Activated T-helper 1 cell treated with anti-CD3 and anti-CD28 coated beads, Interleukin-2, amount 50 U/mL, for 16 hours (primary cell): ENCODE results near the gene MN1.

Experiments used
- DNase-seq, 2 donors: peaks; one replicate each; pipeline ENCODE4 v3.0.0-alpha.2; 2020; ENCODE audit warnings: low read depth in 1 of 2, low spot score in 1 of 2

MN1 gene

DNA sequence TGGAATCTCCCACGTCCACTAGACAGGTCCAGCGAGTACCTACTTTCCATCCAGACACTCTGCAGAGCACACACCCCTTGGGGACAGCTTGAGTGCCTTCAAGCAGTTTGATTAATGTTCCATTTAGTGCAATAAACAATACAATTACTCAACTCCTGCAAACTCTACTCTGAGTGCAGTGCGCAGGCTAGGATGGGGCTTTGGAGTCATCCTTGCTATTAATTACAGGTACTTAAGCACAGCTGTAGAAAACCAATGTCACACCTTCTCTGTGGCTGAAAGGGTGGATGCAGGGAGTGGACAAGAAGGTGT is 82.6 kb downstream of the MN1 start:
- no peak for DNase-seq

DNA sequence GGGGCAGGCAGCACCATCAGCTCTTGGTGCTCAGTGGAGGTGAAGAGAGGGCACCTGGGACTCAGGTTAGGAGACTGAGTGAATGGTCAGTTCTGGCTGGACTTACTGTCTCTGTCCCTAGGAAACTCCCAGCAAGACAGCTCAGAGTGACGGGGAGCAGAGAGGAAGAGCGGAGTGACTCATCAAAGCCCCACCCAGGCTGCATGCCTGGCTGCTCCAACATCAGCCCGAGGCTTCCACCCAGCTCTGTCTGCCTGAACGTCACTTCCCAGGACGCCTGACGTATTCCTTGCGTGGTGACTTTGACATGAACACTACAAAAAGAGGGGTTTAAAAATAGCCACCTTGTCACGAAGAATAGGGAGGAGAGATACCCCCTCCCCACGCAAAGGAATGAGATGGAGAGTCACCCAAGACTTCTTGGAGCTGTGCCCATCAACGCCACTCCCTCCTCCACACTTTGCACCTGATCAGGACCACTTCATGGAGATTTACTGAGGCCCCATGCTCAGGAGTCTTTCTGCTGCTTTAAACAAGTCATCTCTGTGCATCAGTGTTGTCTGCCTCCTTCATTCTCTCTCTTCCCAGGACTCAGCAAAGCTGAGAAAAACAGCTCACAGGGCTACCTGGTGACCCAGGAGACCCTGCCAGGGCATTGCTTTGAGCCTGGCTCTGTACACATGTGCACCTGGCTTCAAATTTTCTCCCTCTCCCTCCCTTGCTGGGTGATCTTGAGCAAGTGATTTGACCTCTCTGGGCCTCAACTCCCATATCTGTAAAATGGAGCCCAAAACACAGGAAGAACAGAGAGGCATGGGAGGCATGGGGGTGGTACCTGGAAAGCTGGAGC is 83.1 kb downstream of the MN1 start:
- DNase-seq, result no peak

DNA sequence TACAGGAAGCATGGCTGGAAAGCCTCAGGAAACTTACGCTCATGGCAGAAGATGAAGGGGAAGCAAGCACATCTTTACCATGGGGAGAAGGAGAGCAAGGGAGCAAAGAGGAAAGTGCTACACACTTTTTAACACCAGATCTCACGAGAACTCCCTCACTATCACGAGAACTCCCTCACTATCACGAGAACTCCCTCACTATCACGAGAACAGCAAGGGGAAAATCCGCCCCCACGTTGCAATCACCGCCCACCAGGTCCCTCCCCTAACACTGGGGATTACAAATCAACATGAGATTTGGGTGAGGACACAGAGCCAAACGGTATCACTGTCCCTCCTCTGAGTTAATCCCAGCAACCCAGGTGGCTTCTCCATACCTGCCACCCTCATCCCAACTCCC is 84.5 kb downstream of the MN1 start:
- DNase-seq, result no peak

DNA sequence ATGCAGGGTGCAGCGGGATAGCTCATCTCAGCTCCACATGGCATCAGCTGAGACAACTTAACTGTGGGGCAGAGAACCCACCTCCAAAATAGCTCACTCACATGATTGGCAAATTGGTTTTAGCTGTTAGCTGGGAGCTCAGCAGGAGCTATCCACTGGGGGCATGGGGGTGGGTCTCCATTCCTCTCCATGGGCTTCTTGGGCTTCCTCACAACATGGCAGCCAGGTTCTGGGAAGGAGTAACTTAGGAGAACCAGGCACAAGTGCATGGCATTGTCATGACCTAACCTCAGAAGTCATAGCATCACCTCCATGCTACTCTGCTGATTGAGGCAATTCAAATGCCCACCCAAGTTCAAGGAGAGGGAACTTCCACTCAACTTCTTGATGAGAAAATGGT is 85.5 kb downstream of the MN1 start:
- DNase-seq, result no peak

DNA sequence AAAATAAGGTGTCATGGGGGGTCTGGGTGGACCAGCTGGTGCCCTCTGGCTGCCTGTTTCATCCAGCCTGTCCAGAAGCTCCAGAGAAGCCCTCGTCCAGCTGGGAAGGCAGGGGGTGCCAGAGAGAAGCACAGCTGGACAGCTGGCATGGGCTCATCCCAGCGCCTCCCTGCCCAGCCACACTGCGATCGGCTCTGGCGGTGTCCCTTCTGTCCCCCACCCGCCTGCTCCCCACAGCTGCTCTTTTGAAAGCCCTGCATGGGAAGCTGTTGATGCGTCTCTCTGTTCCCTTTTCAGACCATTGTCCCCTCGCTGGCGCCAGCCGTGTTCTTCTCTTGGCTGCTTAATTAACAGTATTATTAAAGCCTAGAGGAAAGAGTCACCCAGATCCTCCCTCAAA is 86.5 kb downstream of the MN1 start:
- DNase-seq, result no peak

DNA sequence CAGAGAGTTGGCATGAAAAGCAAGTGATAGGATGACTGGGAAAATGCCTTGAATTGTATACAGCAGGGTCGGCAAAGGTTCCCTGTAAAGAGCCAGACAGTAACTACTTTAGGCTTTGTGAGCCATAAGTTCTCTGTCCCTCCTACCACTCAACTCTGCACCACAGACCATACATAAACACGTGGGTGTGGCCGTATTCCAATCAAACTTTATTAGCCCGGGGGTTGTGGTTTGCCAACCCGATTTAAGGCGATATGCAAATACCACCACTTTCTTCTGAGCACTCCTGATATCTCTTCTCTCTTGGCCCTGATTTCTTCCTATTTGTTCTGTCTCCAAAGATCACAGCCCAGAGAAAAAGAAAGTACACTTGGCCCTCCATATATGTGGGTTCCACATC is 87.5 kb downstream of the MN1 start:
- no peak for DNase-seq

DNA sequence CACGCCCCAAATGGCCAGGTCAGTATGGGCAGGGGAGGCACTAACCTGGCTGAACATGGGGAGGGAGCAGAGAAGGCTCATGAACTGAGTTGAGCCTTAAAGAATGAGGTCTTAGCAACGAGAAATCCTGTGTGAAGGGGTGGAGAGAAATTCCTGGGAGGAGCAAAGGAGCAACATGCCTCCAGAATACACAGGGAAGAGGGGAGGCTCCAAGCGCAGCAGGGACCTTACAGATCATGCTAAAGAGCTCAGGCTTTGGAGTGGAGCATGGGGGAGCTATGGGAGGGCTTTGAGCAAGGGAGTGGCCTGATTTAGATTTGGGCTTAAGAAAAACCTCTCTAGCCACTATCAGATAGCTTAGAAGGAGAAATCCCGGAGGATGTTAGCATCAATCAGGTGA is 88.1 kb downstream of the MN1 start:
- no peak for DNase-seq

DNA sequence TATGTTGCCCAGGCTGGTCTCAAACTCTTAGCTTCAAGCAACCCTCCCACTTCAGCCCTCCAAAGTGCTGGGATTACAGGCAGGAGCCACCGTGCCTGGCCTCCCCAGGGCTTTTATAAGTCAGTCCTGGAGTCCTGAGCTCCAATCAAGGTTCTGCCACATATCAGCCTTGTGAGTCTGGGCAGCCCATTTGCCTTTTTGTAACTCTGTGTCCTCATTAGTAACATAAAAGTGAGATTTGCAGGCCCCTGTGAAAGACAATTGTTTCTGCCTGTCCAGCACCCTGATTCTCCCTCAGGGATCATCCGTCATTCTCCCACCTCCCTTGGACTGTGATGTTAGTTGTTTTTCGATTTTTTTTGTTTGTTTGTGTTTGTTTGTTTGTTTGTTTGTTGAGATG is 89.8 kb downstream of the MN1 start:
- DNase-seq, result no peak

DNA sequence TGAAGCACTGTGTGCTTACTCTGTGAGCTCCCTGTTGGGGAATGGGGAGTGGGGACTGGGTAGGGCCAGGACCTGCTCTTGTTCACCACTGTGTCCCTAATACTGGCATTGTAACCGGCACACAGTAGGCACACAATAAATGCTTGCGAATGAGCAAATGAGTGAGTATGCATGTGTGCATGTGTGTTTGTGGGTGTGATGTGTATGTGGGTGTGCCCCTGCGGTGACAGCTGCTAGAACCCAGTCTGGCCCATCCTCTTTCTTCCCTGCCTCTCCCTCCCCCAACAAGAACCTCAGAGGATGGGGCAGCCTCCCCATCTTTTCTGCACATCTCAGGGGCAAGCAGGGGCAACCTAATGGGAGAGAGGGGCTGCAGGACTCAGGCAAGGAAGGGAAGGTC is 90.5 kb downstream of the MN1 start:
- DNase-seq, result no peak

DNA sequence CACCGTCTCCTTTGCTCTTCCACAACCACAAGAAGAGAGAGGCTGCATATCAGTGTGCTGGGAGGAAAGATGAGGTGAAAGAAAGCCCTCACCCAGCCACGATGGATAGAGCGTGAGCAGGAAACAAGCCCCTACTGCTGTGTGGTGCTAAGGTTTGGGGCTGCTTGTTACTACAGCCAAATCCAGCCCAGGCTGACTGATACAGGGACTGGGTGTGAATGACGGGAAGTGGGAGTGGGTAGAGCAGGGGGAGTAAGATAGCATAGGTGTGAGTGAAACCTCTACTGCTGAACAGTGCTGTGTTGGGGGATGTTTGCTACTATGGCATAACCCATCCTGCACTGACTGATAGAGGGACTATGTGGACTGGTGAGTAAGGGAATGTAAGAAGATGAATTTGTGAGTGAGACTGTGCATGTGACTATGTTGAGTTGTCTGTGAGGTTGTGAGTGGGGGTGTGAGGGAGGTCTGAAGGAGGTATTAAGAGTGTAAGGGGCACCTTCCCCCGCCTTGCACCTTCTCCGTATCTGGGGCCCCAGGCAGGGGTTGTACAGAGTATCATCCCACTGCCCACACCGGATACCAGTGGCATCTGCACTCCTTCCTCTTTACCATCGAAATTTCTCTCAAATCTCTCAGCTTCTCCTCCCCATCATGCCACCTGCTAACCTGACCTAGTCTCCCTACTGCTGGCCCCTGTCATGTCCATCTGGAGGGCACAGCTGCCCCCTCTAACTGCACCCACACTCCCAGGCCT is 91.5 kb downstream of the MN1 start:
- DNase-seq, result no peak

DNA sequence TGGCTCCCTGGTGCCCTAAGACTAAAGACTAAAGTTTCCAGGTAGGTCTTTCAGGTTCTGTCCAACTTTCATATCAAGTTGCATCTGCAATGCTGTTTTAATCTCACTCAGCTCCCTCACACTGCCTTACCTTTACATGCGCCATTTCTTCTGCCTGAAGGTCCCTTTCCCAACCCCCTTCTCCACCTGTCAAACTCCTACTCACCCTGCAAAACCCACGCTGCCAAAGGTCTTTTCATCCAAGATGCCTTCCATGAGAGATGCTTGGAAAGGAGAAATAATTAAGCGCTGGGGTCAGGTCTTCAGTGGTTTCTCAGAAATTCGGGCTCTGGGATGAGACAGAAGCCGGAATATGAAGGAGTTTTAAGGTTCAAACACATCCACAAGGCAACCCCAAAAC is 95.1 kb downstream of the MN1 start:
- no peak for DNase-seq

DNA sequence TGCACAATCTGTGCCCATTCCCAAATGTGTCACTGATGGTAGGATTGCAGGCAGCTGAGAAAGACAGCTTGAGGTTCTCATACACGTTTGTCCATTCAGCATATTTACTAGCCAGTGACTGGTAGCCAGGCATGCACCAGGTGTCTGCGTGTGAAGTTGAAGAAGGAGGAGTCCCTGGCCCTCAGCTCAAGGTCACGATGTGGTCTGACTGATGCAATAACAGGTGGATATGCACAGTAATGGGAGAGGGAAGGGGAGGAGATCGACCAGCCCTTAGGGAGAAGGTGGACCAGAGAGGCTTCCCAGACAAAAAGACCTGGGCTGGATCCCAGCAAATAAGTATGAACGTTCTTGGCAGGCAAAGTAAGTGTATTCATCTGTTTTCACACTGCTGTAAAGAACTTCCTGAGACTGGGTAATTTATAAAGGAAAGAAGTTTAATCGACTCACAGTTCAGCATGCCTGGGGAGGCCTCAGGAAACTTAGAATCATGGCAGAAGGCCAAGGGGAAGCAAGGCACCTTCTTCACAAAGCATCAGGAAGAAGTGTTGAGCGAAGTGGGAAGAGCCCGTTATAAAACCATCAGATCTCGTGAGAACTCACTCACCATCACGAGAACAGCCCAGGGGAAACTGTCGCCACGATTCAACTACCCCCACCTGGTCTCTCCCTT is 96.0 kb downstream of the MN1 start:
- no peak for DNase-seq

DNA sequence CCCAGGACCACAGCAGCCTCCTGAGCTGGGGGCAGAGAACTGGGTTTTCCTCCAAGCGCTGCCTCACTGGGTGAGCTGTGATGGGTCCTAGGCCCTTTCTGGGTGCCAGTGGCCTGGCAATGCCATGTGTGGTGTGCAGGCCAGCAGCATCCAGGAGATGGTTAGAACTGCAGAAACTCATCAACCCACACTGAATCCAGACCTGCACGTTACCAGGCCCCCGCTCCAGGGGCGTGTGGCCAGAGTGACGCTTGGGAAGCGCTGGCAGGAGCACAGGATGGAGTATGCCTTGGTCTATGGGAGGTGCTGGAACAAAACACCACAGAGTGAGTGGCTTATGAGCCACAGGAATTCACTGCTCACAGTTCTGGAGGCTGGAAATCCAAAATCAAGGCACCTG is 97.0 kb downstream of the MN1 start:
- DNase-seq, result no peak

DNA sequence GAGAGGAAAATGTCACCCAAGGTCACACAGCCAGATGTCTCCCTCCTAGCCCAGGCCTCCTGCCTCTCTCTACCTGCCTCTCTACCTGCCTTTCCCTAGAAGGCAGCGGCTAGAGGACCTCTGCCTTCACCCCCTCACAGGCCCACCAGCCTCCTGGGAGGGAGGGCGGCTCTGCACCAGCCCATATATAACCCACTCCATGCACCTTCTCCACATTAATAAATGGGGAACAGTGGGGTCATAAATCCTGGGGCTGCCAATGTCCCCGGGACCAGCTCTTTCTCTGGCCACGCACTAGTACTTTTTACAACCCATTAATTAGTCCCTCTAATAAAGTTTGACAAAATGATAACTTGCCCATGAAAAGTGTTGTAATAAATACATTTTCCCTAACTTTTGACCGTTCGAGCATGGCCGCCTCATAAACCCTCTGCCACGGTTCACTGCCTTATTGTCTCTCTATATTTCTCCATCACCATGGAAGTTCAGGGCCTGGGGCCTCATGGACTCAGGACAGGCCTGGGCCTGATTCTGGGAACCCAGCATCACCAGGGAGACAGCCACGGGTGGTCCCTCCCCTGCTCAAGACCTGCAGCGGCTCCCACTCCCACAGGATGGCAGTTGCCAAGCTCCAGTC is 102.1 kb downstream of the MN1 start:
- DNase-seq, result no peak

DNA sequence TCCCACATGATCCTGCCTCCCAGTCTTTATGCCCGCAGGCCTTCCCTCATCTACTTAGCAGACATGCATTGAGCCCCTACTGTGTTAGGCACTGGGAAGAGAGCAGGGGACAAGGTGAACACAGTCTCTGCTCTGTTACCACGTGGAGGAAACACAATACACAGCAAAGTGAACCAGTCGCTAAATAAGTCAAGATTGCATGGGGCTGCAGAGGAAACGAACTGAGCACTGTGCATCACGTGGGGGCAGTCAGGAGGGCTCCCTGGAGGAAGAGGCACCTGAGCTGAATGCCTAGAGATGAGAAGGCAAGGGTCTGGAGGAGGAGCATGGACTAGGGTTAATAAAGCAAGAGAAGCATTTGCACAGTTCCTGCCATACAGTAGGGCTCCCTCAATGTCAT is 102.7 kb downstream of the MN1 start:
- no peak for DNase-seq
